Measurements from ENCODE around the gene AHCYL2.

GRCh38 chr7:129439963-129440625 lies 215.3 kb downstream of the AHCYL2 start:
- TF ChIP-seq CTCF (IDR thresholded peaks at IDR 0.05) = no peak
- TF ChIP-seq POLR2A (IDR thresholded peaks at IDR 0.05) = no peak

Data from adrenal gland (tissue), 5 donors.